HepG2 (cell line): ENCODE measurements around the gene KRTDAP. TPM values are rescaled to one million over a fixed set of nuclear protein-coding genes. Genes with fewer than 3 reads are reported as not detected.
A peak's percentile ranks its signal among the peaks of the same experiment; 100 is the strongest.

Experiments used
- CSRNP2 ChIP-seq: sonication (generic); formaldehyde crosslinking; conservative IDR thresholded peaks from 2 replicates; pipeline ENCODE4 v1.8.0; 2022; ENCODE audit warnings: low read depth, missing genetic modification reagents
- DR1 ChIP-seq: sonication (generic); formaldehyde crosslinking; IDR thresholded peaks from 2 replicates; pipeline ENCODE4 v1.8.0; 2021; ENCODE audit warnings: mild to moderate bottlenecking, missing genetic modification reagents, inconsistent platforms
- E2F1 ChIP-seq: sonication (generic); formaldehyde crosslinking; IDR thresholded peaks from 2 replicates; pipeline ENCODE4 v1.5.0; 2020; ENCODE audit warnings: missing genetic modification reagents
- HNRNPLL ChIP-seq: fragments of 200-400 bp; formaldehyde crosslinking; IDR thresholded peaks from 2 replicates; pipeline ENCODE4 v1.6.1; 2017; ENCODE audit warnings: mild to moderate bottlenecking, low read depth, low read length; ENCODE audit not compliant: poor library complexity, severe bottlenecking
- HOXA5 ChIP-seq: sonication (generic); formaldehyde crosslinking; IDR thresholded peaks from 2 replicates; pipeline ENCODE4 v1.4.0; 2020; ENCODE audit warnings: missing genetic modification reagents
- MYNN ChIP-seq: sonication (generic); formaldehyde crosslinking; IDR thresholded peaks from 2 replicates; pipeline ENCODE4 v1.4.0; 2020; ENCODE audit warnings: mild to moderate bottlenecking, low read depth, missing genetic modification reagents
- NFYB ChIP-seq: sonication (generic); formaldehyde crosslinking; IDR thresholded peaks from 2 replicates; pipeline ENCODE4 v1.4.0; 2020; ENCODE audit warnings: missing genetic modification reagents
- PCBP2 ChIP-seq: fragments of 200-400 bp; formaldehyde crosslinking; optimal IDR thresholded peaks from 2 replicates; pipeline ENCODE3; 2018; ENCODE audit warnings: low read length, low read depth; ENCODE audit not compliant: poor library complexity, severe bottlenecking
- SOX13 ChIP-seq, 3 experiments: fragments of 450-650 bp in 1 of 3; sonication (generic) in 1 of 3; formaldehyde crosslinking in 1 of 3; IDR thresholded peaks in 2 of 3; conservative IDR thresholded peaks in 1 of 3; 2 replicates each; pipeline versions ENCODE4 v1.5.0 to v1.6.1; 2016 to 2020; ENCODE audit warnings: antibody characterized with exemption in 1 of 3, mild to moderate bottlenecking in 1 of 3, missing compliant biosample characterization in 1 of 3, missing genetic modification reagents in 1 of 3, moderate library complexity in 1 of 3
- ZBTB34 ChIP-seq: sonication (generic); formaldehyde crosslinking; IDR thresholded peaks from 2 replicates; pipeline ENCODE4 v1.8.0; 2022; ENCODE audit warnings: mild to moderate bottlenecking, missing genetic modification reagents
- ZNF235 ChIP-seq: sonication (generic); formaldehyde crosslinking; IDR thresholded peaks from 2 replicates; pipeline ENCODE4 v1.8.1; 2023; ENCODE audit warnings: mild to moderate bottlenecking, missing genetic modification reagents, borderline replicate concordance
- ZNF460 ChIP-seq: sonication (generic); formaldehyde crosslinking; IDR thresholded peaks from 2 replicates; pipeline ENCODE4 v1.5.1; 2020; ENCODE audit warnings: missing genetic modification reagents, mild to moderate bottlenecking, borderline replicate concordance
- ZNF549 ChIP-seq: sonication (generic); formaldehyde crosslinking; IDR thresholded peaks from 2 replicates; pipeline ENCODE4 v1.5.0; 2020; ENCODE audit warnings: missing genetic modification reagents
- ZNF704 ChIP-seq: sonication (generic); formaldehyde crosslinking; IDR thresholded peaks from 2 replicates; pipeline ENCODE4 v1.8.1; 2023; ENCODE audit warnings: mild to moderate bottlenecking, inconsistent platforms, moderate library complexity, missing genetic modification reagents, borderline replicate concordance
- polyA plus RNA-seq, 8 experiments: library from polyadenylated mRNA; depleted of rRNA in 3 of 8; stranded (reverse) in 7 of 8; unstranded in 1 of 8; fragments of >200 nt; fragmentation: Illumina TruSeq in 4 of 8; extraction: Trizol in 4 of 8; gene quantifications; 2 replicates each; pipeline versions ENCODE4 v1.2.1 to v1.2.3, GENCODE V29; 2011 to 2016; ENCODE audit warnings: low read depth in 4 of 8, missing spikeins in 1 of 8, mixed read lengths in 1 of 8; ENCODE audit not compliant: insufficient read depth in 1 of 8
- total RNA-seq, 5 experiments: library from RNA; depleted of rRNA; stranded (reverse); fragments of >200 nt; fragmentation: Illumina TruSeq; extraction: Trizol; gene quantifications; 2 replicates each; pipeline ENCODE4 v1.2.3, GENCODE V29; 2016; ENCODE audit warnings: low read depth in 1 of 5
- TF ChIP-seq, protein P1 (sequence below): sonication (generic); formaldehyde crosslinking; IDR thresholded peaks from 2 replicates; pipeline ENCODE4 v1.4.0; 2020; ENCODE audit warnings: missing genetic modification reagents
- TF ChIP-seq, protein P2 (sequence below): sonication (generic); formaldehyde crosslinking; IDR thresholded peaks from 2 replicates; pipeline ENCODE4 v1.4.0; 2020; ENCODE audit warnings: missing genetic modification reagents
- TF ChIP-seq, protein P3 (sequence below): IDR thresholded peaks from 2 replicates; pipeline ENCODE4 v1.6.1; 2012; ENCODE audit warnings: low read depth, low read length, improper control_type of control experiment

KRTDAP gene
- total and polyA plus RNA-seq, 2 of the 13 experiments (the other 11 are each of a cell fraction or from before 2014, with no cell fraction given) = 0.86 to 1.5 TPM

- TF ChIP-seq ZNF704 (CRISPR knock-in tag) (0 out of 2 replicates have a peak, but pooled peaks have one; percentile 39), ZNF460 (CRISPR knock-in tag) (no peak), ZNF235 (CRISPR knock-in tag) (no peak), DR1 (CRISPR knock-in tag) (no peak), E2F1 (CRISPR knock-in tag) (no peak), PCBP2 (no peak), ZNF549 (no peak), HOXA5 (CRISPR knock-in tag) (no peak), CSRNP2 (CRISPR knock-in tag) (no peak), ZBTB34 (CRISPR knock-in tag) (peak; percentile 67; the same call in 1 of the 2 replicates), HNRNPLL (no peak), MYNN (CRISPR knock-in tag) (no peak), NFYB (CRISPR knock-in tag) (no peak), SOX13 (IDR thresholded peaks at IDR 0.05) (no peak), SOX13 (CRISPR knock-in tag; conservative IDR thresholded peaks at IDR 0.05 in 1 of 2, IDR thresholded peaks at IDR 0.05 in 1 of 2) (peak in 1 of 2 experiments; percentile 69; a peak in 2 of 4 replicates)
- TF ChIP-seq, protein P1, sequence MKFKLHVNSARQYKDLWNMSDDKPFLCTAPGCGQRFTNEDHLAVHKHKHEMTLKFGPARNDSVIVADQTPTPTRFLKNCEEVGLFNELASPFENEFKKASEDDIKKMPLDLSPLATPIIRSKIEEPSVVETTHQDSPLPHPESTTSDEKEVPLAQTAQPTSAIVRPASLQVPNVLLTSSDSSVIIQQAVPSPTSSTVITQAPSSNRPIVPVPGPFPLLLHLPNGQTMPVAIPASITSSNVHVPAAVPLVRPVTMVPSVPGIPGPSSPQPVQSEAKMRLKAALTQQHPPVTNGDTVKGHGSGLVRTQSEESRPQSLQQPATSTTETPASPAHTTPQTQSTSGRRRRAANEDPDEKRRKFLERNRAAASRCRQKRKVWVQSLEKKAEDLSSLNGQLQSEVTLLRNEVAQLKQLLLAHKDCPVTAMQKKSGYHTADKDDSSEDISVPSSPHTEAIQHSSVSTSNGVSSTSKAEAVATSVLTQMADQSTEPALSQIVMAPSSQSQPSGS (CRISPR knock-in tag) = peak; percentile 55
- TF ChIP-seq, protein P2, sequence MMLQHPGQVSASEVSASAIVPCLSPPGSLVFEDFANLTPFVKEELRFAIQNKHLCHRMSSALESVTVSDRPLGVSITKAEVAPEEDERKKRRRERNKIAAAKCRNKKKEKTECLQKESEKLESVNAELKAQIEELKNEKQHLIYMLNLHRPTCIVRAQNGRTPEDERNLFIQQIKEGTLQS (CRISPR knock-in tag) = no peak
- TF ChIP-seq, protein P3, sequence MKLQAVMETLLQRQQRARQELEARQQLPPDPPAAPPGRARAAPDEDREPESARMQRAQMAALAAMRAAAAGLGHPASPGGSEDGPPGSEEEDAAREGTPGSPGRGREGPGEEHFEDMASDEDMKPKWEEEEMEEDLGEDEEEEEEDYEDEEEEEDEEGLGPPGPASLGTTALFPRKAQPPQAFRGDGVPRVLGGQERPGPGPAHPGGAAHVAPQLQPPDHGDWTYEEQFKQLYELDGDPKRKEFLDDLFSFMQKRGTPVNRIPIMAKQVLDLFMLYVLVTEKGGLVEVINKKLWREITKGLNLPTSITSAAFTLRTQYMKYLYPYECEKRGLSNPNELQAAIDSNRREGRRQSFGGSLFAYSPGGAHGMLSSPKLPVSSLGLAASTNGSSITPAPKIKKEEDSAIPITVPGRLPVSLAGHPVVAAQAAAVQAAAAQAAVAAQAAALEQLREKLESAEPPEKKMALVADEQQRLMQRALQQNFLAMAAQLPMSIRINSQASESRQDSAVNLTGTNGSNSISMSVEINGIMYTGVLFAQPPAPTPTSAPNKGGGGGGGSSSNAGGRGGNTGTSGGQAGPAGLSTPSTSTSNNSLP = peak; percentile 57
These were observed 31.4 kb downstream of the KRTDAP start (continued) for GRCh38 chr19:35458731-35459391.
